GM20431 (cell line): ENCODE results near the gene CPD.

Source experiments
- in situ Hi-C: fragments of 300-500 bp; cut with MseI, MboI; formaldehyde crosslinking; loops from one replicate; pipeline ENCODE4 v1.15.0; 2020; ENCODE audit warnings: low sequenced_read_pairs; ENCODE audit not compliant: unreplicated experiment

The CPD gene

GRCh38 chr17:30477083-30477773 is 98.5 kb downstream of the CPD start, which contains the start of gene GOSR1:
TSS of gene GOSR1 (plus strand) at chr17:30477408. CDS start at chr17:30477434, 26 bp downstream.
- in situ Hi-C loops = no loop called here

DNA sequence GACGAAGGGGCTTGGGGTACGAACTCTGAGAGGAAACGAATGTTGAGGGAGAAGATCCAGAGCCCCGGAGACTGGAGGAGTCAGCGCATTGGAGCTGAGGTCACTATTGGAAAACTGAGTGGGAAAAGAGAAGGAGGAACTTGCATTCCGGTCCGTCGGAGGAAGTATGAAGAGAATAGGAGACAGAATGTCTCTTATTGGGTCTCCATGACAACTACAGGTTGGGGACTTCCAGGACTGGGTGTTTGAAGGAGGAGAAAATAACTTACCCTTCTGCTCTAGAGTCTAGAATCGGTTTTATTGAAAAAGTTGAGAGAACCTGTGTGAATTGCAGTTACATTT is 99.0 kb downstream of the CPD start:
- in situ Hi-C loops = no loop called here

DNA sequence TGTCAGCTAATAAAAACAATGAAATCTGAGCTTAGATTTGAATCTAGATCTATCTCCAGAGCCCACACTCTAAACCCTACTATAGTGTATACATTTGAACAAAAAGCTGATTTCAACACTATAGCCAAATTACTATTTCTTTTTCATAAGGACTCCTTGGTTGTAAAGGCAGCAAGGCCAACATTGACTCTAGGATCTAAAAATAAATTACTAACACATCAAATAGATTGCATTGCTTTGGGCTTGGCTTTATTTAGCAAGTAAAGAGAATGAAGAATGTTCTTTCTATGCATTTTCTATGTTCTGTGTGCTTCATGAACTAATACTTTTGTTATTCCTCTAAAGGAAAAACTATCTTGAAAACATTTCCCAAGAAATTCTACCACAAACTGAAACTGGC is 103.8 kb downstream of the CPD start:
- in situ Hi-C loops = no loop called here

DNA sequence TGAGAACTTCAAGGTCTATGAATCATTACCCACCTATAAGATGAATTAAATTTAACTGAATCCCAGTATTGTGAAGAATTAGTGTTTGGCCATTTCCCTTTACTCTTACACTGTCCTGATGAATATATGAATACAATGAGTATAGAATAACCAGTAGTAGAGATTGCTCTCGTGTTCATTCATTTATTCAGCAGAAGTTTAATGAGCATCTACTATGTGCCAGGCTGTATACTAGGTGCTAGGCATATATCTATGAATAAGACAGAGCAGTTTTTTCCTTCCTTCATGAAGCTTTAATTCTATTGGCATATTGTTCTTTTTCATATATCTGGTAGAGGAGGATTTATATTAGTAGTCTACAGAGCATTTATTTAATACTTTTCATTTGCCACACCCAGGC is 104.4 kb downstream of the CPD start:
- in situ Hi-C loops = no loop called here

DNA sequence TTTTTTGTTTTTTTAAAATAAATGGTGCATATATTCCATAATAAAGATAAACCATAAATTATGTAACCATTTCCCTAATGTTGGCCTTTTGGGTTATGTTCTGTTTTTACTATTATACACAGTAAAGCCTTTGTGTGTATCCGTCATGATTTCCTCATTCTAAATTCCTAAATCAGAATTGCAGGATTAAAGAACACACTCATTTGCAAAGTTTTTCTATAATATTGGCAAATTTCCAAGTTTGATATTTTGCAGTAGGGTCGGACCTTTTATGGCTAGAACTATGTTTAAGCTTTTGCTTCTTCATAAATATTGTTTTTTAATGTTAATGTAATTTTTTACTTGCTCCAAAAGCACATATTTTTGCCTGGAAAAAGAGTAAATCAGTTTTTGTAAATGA is 115.1 kb downstream of the CPD start:
- in situ Hi-C loops = no loop called here

DNA sequence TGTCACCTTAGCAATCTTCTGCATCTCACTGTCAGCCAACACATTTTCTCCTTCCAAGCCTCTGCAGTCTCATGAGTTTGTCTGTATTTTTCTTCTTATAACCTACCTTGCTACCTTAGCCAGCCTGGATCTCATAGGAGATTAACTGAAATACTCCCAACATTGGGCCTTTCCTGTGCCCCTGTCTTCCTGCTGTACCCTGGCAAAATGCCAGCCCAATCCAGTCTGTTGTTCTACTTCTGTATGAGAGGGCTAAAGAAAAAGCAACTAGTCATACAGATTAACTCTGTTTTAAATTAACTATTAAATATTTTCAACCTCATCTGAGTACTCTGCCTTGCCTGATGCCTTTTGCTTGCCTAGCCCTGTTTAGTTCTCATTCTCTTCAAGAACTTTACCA is 116.9 kb downstream of the CPD start:
- in situ Hi-C loops = no loop called here

GRCh38 chr17:30503558-30503957 is 124.8 kb downstream of the CPD start:
- in situ Hi-C loops = no loop called here

DNA sequence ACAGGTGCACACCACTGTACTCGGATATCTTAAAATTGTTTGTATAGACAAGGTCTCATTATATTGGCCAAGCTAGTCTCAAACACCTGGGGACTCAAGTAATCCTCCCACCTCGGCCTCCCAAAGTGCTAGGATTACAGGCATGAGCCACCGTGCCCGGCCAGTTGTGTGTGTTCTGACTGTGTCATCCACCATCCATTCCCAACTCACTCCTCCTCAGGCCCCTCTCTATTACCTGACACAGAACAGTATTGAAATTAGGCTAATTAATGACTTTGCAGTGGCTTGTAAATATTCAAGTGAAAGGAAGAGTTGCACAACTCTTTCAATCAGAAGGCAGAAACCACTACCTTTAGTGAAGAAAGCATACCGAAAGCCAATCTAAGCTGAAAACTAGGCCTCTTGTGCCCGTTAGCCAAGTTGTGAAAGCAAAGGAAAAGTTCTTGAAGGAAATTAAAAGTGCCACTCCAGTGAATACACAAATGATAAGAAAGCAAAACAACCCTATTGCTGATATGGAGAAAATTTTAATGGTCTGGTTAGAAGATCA is 127.2 kb downstream of the CPD start:
- in situ Hi-C loops = no loop called here

- in situ Hi-C loops = no loop called here
Observed at GRCh38 chr17:30506481-30506880, 127.8 kb downstream of the CPD start.

- in situ Hi-C loops = no loop called here
Observed at GRCh38 chr17:30513346-30513745, 134.6 kb downstream of the CPD start.

- in situ Hi-C loops = no loop called here
Observed at GRCh38 chr17:30514895-30515596, 136.3 kb downstream of the CPD start.

DNA sequence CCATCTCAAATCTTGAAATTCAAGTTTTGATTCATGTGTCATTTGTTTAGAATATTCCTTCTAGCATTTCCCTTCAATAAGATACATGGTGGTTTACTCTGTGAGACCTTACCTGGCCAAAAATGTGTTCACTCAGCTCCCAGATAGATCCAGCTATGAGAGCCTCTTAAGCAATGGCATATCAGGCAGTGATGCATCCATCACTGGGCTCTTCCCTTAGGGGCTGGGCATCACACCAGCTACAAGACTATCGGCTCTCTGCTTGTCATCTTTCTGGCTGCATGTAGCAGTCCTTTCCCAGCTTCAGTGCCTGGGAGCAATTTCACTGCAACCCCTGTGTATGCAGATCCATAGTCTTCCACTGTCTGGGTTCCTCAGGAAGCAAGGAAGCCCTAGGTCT is 139.1 kb downstream of the CPD start:
- in situ Hi-C loops = no loop called here

DNA sequence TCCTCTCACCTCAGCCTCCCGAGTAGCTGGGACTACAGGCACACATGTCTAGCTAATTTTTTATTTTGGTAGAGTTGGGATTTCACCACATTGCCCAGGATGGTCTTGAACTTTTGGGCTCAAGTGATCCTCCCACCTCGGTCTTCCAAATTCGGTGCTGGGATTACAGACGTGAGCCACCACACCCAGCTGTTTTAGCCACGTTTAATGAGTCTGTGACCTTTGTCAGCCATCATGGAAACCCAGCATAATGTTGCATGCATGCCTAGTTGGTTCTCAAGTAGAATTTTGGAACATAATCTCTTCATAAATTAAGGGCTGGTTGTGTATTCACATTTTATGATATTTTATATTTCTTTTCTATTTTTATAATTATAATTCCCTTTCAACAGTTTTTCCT is 140.4 kb downstream of the CPD start:
- in situ Hi-C loops = no loop called here
